ENCODE results near the gene DYNC1LI2. TPM values are rescaled to one million over a fixed set of nuclear protein-coding genes. Genes with fewer than 3 reads are reported as not detected.
"Not testable (repeated sequence)": the region's sequence is repeated elsewhere in the genome, so short reads cannot be mapped to it uniquely, and the experiment has no call there.

Gene DYNC1LI2
- 100 to 1,000 TPM; 114 to 161 (median 144) TPM for polyA plus RNA-seq (ENCODE audit: insufficient read depth in 1 of 5, insufficient read length in 5 of 5, low replicate concordance in 1 of 5)
- long read RNA-seq, donor 1, full-length matches to known transcripts, result 33 of 57 reads
- long read RNA-seq, donor 1, partial matches to known transcripts, result 24 of 57 reads
- long read RNA-seq, donor 1, other reads (novel, unspliced or antisense), result 0 of 57 reads
- long read RNA-seq, donor 2, full-length matches to known transcripts, result 21 of 21 reads
- long read RNA-seq, donor 2, partial matches to known transcripts, result 0 of 21 reads
- long read RNA-seq, donor 2, other reads (novel, unspliced or antisense), result 0 of 21 reads
- long read RNA-seq, donor 3, full-length matches to known transcripts, result 23 of 40 reads
- long read RNA-seq, donor 3, partial matches to known transcripts, result 17 of 40 reads
- long read RNA-seq, donor 3, other reads (novel, unspliced or antisense), result 0 of 40 reads
- long read RNA-seq, donor 4, full-length matches to known transcripts, result 20 of 27 reads
- long read RNA-seq, donor 4, partial matches to known transcripts, result 7 of 27 reads
- long read RNA-seq, donor 4, other reads (novel, unspliced or antisense), result 0 of 27 reads
- long read RNA-seq, donor 5, full-length matches to known transcripts, result 21 of 33 reads
- long read RNA-seq, donor 5, partial matches to known transcripts, result 12 of 33 reads
- long read RNA-seq, donor 5, other reads (novel, unspliced or antisense), result 0 of 33 reads
- long read RNA-seq, donor 6, full-length matches to known transcripts, result 34 of 45 reads
- long read RNA-seq, donor 6, partial matches to known transcripts, result 11 of 45 reads
- long read RNA-seq, donor 6, other reads (novel, unspliced or antisense), result 0 of 45 reads
- long read RNA-seq, donor 7, full-length matches to known transcripts, result 28 of 38 reads
- long read RNA-seq, donor 7, partial matches to known transcripts, result 10 of 38 reads
- long read RNA-seq, donor 7, other reads (novel, unspliced or antisense), result 0 of 38 reads
- long read RNA-seq, donor 8, full-length matches to known transcripts, result 8 of 14 reads
- long read RNA-seq, donor 8, partial matches to known transcripts, result 6 of 14 reads
- long read RNA-seq, donor 8, other reads (novel, unspliced or antisense), result 0 of 14 reads

DNA sequence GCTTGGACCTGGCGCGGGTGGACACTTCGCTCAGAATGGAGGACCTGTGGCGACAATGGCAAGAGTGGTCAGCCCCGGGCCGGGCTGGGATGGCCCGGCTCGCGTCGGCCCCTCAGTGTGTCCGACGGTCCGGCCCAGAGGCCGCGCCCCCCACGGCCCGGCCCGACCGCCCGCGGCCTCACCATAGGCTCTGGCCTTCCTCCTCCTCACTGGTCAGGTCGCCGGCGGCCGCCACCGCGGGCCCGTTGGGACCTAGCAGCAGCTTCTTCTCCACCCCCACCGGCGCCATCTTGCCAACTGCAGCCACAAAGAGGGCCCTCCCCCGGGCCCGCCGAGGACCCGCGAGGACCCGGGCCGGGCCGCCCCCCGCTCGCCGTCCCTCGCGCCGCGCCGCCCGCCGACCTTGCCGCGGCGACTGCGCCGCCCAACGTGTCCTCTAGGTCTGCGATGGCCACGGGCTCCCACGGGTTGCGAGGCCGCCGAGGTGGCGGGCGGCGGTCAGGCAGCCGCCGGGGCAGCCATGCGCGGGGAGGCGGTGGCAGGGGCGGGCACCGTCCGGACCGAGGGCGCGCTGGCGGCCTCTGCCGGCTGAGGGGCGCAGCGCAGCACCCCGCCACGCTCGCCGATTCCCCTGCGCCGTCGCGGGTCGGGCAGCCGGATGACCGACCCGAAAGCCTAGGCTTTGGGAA is at the start of gene DYNC1LI2:
Gene DYNC1LI2 (minus strand): TSS at position 307 of the 689 bp plus-strand sequence. CDS start 18 bp downstream, at position 289.
- DNase-seq, result peak; percentile 75 to 78

DNA sequence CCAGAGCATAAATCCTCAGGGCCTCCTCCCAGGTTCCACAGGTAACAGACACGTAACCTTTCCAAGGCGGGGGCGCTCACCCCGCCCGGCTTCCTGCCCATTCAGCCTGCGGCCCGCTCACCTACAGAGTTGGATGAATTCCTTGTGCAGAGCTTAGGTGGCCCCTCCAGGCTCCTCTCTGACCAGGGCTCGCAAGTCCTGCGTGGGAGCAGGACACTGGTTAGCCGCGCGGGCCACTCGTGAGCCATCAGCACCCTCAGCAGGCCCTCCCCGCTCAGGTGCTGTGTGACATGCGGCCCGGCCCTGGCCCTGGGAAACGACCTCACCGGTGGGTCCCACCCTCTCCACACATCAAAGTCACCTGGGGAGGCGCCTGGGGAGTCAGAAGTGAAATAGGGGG is 49.4 kb upstream of the DYNC1LI2 start:
- no peak for DNase-seq

DNA sequence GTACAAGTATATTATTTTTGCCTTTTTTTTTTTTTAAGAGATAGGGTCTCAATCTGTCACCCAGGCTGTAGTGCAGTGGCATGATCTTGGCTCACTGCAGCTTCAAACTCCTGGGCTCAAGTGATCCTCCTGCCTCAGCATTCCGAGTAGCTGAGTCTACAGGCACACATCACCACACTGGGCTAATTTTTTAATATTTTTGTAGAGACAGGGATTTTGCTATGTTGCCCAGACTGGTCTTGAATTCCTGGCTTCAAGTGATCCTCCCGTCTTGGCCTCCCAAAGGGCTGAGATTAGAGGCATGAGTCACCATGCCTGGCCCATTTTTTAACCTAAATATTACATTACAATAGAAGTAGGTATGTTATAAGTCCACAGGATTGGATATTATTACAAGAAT is 46.8 kb upstream of the DYNC1LI2 start:
- DNase-seq, result no peak

DNA sequence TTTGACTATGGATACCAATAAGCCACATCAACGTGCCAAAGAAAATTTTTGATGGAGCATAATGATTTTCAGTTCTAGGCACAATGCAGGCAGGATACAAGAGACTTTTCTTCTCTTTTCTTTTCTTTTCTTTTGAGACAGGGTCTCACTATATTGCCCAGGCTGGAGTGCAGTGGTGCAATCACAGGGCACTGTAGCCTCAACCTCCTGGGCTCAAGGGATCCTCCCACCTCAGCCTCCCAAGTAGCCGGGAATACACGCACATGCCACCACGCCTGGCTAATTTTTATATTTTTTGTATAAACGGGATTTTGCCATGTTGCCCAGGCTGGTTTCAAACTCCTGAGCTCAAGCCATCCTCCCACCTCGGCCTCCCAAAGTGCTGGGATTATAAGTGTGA is 42.6 kb upstream of the DYNC1LI2 start:
- DNase-seq, result not testable (repeated sequence)

DNA sequence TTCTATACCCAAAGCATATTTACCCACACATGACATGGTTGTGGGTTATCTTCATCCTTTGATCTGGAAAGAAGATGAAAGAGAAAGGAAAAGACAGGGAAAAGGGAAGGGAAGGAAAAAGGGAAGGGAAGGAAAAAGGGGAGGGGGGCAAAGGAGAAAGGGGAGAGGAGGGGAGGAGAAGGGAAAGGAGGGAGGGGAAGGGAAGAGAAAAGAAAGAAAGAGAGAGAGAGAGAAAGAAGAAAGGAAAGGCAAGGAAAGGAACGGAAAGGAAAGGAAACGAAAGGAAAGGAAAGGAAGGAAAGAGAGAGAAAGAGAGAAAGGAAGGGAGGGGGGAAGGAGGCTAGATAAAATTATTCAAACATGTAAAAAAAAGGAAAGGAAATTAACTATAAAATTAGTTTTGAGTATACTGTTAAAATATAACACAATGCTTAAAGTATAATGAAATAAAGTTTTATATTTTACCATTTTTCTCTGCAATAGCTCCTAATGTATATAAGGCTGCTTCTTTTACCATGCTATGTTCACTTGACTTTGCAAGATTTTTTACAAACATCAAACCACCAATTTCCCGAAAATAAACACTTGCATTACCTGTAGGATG is 38.8 kb upstream of the DYNC1LI2 start:
- DNase-seq, result no peak

DNA sequence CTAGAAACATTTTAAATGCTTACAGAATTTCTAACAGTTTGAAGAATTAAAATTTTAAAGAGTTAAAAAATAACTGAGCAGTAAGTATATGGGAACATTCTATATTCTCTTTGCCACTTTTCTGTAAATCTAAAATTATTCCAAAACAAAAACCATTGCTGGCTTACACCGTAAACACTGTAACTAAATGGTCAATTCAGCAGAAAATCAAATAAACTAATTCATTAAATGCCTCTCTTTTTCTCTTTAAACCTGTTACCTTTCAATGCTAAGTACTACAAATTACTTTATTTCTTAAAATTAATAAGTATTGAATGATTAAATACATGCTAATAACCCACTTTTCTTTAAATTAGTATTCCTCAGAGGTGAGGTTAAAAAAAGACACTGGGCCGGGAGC is 36.0 kb upstream of the DYNC1LI2 start:
- no peak for DNase-seq

DNA sequence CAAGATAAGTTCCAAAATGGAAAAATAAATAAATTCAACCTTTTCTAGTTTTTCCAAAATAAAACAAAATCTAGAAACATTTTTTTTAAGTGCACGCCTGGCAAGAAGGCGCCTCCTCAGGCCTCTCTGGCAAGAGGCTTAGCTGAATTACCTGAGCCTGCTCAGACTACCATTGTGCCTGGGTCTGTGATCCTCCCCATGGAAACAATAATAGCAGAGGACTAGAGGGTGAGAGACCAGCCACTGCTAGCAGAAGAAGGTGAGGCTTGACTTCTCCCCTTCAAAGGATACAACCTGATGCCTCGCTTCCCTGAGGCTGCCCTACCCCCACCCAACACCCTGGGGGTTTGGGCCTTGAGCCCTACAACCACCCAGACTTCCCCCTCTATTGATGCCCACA is 35.1 kb upstream of the DYNC1LI2 start:
- DNase-seq, result no peak

DNA sequence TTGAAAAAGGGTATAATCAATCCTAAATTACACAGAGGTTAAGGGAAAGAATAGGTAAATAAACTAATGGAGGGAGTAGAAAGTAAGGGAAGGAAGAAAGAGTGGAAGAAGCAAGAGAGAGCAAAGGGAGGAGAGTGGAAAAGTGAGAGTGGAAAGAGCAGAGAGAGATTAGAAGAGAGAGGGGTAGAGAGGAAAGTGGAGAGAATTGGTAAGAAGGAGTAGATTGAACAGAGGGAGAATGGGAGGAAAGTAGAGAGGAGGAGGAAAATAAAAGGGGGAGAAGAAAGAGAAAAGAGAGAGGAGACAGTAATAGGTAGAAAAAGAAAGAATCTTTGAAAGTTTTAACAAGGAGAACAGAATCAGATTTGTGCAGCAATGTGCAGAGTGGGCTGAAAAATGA is 25.0 kb upstream of the DYNC1LI2 start:
- DNase-seq, result no peak

DNA sequence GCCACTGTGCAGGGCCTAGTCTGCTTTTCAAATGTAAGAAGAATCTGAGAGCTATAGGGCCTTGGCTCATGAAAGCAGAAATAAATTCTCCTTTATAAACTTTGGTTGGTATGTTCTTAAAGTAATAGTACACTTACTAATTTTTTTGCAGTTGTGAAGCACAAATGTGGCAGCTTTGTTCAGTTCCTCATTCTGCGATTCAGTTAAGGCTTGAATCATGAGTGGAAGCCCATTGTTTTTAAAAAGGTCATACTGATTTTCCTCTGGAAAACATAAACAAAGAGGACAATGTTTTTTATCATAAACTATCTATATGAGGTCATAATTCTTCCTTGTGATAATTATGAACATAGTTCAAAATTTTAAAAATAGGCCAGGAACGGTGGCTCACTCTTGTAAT is 23.6 kb upstream of the DYNC1LI2 start:
- no peak for DNase-seq

DNA sequence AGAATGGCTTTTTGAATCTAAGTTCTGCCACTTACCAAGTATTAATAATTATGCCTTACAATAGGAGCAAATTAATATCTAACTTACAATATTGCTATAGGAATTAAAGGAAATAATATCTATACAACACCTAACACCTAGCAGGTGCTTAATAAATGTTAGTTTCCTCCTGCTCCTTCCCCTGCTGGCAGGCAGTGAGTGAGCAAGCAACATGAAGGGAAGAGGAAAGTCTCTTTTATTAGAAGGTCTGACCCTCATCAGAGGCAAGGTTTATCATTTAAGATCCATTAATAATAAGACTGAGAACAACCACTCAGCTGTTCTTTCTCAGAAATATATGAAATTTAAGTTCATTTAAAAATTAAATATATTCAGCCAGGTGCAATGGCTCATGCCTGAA is 6.7 kb upstream of the DYNC1LI2 start:
- no peak for DNase-seq

DNA sequence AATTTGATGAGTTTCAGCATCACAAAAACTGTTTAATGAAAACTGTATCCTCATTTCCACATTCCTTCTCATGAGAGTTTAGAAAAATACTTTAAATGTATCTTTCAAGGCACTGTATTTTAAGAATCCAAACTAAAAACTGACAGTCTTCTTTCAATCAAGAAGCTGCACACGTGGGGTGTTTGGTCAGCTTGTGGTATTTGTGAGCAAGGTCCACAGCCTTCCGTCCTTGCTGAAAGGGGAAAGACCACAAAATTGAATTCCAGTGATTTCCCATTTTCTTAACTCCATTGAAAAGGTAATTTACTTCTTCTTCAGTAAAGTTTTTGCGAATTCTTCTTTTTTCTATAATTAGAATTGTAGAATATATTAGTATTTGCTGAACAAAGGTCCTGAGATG is 3.4 kb upstream of the DYNC1LI2 start:
- DNase-seq, result no peak

DNA sequence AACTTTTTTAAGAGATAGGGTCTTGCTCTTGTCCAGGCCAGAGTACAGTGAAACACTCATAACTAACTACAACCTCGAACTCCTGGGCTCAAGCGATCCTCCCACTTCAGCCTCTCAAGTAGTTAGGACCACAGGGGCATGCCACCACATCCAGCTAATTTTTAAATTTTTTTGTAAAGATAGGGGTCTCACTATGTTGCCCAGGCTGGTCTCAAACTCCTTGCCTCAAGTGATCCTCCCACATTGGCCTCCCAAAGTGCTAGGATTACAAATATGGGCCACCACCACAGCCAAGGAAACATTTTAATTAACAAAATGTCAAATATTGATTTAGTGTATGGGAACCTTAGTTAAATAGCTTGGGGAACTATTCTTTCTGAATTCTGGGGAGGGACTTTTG is 2.8 kb upstream of the DYNC1LI2 start:
- no peak for DNase-seq

DNA sequence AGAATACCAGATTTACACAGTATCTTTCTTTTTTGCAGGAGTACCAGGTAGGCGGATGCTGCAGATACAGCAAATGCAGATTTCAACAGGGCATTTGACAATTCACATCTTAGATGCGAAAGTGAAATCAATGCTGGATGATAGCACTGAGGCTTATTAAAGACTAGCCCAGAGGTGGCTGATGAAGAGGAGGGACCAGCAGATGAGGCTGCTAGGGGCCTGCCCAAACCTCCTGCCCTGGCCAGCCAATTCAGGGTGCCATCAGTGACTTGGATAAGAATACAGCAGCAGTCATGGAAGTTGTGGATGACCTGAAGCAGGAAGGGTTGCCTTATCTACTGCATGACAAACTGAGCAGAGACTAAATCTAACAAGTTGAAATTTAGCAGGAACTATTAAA is 1.5 kb upstream of the DYNC1LI2 start:
- no peak for DNase-seq

DNA sequence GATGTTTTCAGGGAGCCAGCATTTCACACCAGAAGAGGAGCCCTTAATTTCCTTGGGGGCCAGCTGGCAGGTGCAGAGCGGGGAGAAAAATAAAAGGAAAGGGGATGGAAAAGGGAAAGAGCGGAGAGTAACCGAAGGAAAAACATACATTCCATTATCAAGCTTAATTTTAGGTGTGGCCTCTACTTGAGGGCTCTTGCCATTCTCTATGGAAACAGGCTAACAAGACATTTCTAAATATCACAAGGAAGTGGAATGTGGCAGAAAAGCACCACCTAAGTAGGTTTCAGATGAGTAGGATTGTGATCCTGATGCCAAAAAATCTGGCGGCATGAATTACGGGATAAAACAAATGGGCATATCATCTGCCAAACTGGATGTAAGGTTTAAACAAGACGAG is 970 bp upstream of the DYNC1LI2 start:
- no peak for DNase-seq

DNA sequence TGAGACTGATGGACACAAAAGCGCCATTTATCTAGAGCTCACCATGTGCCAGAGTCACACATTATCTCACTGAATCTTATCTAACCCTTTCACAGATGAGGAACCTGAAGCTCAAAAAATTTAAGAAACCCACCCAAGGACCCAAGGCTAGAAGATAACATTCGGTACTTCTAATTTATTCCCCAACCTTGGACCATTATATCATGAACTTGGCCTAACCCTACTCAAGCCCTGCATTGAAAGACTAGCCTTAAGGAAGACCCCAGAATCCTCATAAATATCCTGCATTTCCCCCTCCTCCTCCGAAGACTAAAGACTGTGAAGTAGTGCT is 548 bp upstream of the DYNC1LI2 start:
- DNase-seq, result no peak

DNA sequence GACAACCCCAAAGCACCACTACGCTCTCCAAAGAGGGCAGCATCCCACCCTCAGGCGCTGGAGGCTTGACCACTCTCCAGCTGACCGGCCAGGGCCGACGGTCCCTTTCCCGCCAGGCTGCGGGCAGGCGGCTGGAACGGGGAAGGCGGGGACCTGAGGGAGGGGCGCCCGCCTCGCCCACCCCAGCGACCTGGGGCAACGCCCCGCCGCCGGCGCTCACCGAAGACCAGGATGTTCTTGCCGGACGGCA is 431 bp downstream of the DYNC1LI2 start:
- DNase-seq, result no peak

DNA sequence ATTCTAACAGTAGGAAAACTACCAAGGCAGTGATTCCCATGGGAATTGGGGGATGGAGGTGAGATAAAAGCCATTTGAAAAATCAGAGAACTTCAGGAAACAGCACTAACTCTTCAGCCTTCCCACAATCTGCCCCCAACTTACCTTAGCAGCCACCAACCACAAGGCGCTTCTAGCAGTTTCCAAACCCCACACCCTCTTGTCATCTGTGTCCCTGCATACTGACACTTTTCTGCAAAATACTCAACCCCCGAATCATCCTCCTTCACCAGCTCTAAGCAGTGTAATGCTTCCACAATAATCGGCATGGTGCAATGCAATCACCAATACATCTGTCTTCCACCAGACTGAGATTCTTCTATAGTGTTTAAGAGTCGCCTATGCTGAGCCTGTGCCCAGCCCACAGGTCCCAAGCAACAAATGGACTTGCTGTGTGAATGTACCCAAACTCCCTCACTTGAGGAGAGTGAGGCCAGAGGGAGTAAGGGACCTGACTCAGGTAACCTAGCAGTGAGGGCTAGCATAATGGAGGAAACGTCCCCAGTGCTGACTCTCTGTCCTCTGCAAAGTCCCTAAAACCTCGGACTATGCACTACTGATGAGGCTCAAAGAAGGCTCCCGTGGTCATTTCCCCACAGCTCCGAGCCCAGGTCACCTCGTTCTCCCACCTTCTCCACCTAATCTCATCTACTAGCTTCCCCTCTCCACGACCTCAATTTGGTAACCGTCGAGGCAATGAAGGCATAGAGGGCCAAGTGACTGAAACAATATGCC is 943 bp downstream of the DYNC1LI2 start:
- DNase-seq, result no peak

DNA sequence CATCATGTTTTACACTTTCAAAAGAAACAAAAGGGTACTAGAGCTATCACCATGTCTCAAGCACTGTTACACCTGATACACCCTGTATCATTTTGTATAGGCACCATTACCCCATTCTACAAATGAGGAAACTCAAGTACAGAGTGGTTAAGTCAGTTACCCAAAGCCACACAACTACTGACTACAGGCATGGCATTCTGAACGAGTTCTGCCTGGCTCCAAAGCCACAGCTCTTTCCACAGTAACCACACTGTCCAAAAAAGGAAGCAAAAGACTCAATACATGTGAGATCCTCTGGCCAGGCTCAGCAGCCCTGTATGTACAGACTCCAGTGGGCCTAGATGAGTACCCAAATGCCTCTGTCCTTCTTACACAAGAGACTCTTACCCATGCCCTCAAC is 4.7 kb downstream of the DYNC1LI2 start:
- DNase-seq, result no peak

DNA sequence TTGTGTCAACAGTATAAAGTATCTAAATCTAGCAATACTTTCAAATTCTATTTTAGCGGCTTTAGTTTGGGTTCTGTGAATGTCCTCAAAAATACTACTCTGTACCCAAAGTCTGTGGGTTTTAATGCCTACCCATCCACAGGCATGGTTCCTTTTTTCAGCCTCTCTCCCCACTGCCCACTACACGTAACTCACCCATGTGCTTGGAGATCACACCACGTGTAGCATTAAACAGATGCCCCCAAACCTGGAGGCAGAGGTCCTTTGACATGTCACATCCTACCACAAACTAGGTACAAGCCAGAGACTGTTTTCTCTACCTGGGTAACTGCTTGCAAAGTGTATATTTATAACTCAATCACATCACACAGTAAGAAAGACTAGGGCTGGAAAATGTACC is 5.4 kb downstream of the DYNC1LI2 start:
- DNase-seq, result no peak

DNA sequence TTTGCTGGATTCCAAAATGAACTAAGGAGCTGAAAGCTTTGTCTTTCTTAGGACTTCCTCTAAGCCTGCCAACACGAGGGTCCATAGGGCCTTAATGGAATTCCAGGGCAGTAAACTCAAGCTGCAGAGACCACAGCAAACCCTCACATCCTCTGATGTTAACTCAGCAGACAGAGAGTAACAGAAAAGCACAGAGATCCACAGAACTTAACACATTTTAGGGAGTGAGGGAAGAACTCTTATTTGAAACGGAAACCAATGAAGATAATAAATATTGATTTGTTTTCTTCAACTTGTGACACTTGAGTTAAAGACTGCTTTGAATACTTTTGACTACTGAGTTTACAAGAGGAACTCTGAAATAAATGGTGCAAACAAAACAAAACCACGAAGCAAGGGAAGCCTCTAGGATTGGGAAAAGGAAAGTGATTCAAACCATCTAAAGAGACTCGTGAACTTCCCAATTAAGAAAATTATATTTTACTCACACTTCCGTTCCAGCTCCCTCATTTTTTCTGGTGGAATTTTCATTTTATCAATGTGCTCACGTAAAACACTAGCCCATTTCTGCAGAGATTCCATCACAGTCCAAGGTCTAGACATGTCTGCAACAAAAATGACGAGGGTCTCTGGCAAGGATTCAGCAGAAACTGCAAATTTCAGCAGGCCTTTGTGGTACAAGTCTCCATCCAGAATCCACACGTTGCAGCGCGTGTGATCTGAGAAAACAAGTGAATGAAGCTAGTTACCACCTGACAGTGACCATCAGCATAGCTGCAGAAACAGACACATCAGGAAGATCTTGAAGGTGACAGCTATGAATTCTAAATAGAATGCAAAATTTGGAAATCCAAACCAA is 9.2 kb downstream of the DYNC1LI2 start:
- DNase-seq, result no peak
